GM23338 (cell line): ENCODE measurements around the gene SPART. TPM values are rescaled to one million over a fixed set of nuclear protein-coding genes. Genes with fewer than 3 reads are reported as not detected.

Experiments used
- ATAC-seq: fragments of 200-7000 bp; cut with Tn5 transposase; 3 replicates; pipeline ENCODE4 v1.9.1; 2020
- DNase-seq: peaks from one replicate; pipeline ENCODE4 v3.0.0-alpha.2; 2015; ENCODE audit warnings: low spot score
- H2AFZ ChIP-seq: fragments of 200-600 bp; sonication (generic); 2 replicates; pipeline ENCODE4 v1.8.0; 2016; ENCODE audit warnings: antibody characterized with exemption, mild to moderate bottlenecking, moderate library complexity
- H3F3A ChIP-seq: fragments of 200-600 bp; sonication (generic); replicated peaks from 2 replicates; pipeline ENCODE4 v1.8.0; 2017; ENCODE audit warnings: antibody characterized with exemption, mixed run types, low read depth
- H3K27ac ChIP-seq: fragments of 200-600 bp; sonication (generic); 2 replicates; pipeline ENCODE4 v1.6.1; 2016; ENCODE audit warnings: low read depth
- H3K27me3 ChIP-seq: fragments of 200-600 bp; sonication (generic); 2 replicates; pipeline ENCODE4 v1.8.0; 2016; ENCODE audit warnings: mild to moderate bottlenecking, mixed run types, moderate library complexity; ENCODE audit not compliant: insufficient read depth
- H3K36me3 ChIP-seq: fragments of 200-600 bp; sonication (generic); 2 replicates; pipeline ENCODE4 v1.8.0; 2016; ENCODE audit warnings: mild to moderate bottlenecking; ENCODE audit not compliant: insufficient read depth
- H3K4me1 ChIP-seq: fragments of 200-600 bp; sonication (generic); 2 replicates; pipeline ENCODE4 v1.8.0; 2016; ENCODE audit warnings: mild to moderate bottlenecking, moderate library complexity; ENCODE audit not compliant: insufficient read depth
- H3K4me2 ChIP-seq: fragments of 200-600 bp; sonication (generic); 2 replicates; pipeline ENCODE4 v1.7.1; 2017; ENCODE audit warnings: mixed run types
- H3K4me3 ChIP-seq: fragments of 200-600 bp; sonication (generic); 2 replicates; pipeline ENCODE4 v1.6.1; 2016; ENCODE audit warnings: mixed run types
- H3K79me2 ChIP-seq: fragments of 200-600 bp; sonication (generic); replicated peaks from 2 replicates; pipeline ENCODE4 v1.8.0; 2017; ENCODE audit warnings: mild to moderate bottlenecking; ENCODE audit not compliant: insufficient read depth
- H3K9me2 ChIP-seq: fragments of 200-600 bp; sonication (generic); 2 replicates; pipeline ENCODE4 v1.8.0; 2017; ENCODE audit not compliant: insufficient read depth
- H4K20me1 ChIP-seq: fragments of 200-600 bp; sonication (generic); replicated peaks from 2 replicates; pipeline ENCODE4 v1.8.0; 2017; ENCODE audit warnings: mild to moderate bottlenecking; ENCODE audit not compliant: insufficient read depth
- H3K27ac Mint-ChIP-seq: 2 replicates; pipeline ENCODE4 v1.8.0; 2020; ENCODE audit warnings: inconsistent platforms, mild to moderate bottlenecking, moderate library complexity, mixed read lengths
- H3K27me3 Mint-ChIP-seq: 3 replicates; pipeline ENCODE4 v1.8.0; 2022; ENCODE audit warnings: low read depth, mild to moderate bottlenecking, moderate library complexity, mixed read lengths, inconsistent platforms; ENCODE audit not compliant: insufficient read depth, poor library complexity
- H3K36me3 Mint-ChIP-seq: 3 replicates; pipeline ENCODE4 v1.8.0; 2021; ENCODE audit warnings: low read depth, mild to moderate bottlenecking, inconsistent platforms, moderate library complexity, mixed read lengths
- H3K4me1 Mint-ChIP-seq: 3 replicates; pipeline ENCODE4 v1.8.0; 2020; ENCODE audit warnings: mild to moderate bottlenecking, inconsistent platforms, mixed read lengths
- H3K4me3 Mint-ChIP-seq: 3 replicates; pipeline ENCODE4 v1.8.0; 2021; ENCODE audit warnings: moderate library complexity, mild to moderate bottlenecking, inconsistent platforms, mixed read lengths
- H3K9me3 Mint-ChIP-seq: 3 replicates; pipeline ENCODE4 v1.8.0; 2020; ENCODE audit warnings: moderate library complexity, mild to moderate bottlenecking, inconsistent platforms, mixed read lengths
- CREB1 ChIP-seq: fragments of 250-450 bp; sonication (Bioruptor Pico); IDR thresholded peaks from 2 replicates; pipeline ENCODE4 v1.5.0; 2020; ENCODE audit warnings: low read depth, mild to moderate bottlenecking, moderate library complexity
- CTCF ChIP-seq, 2 experiments: fragments of 200-600 bp in 1 of 2; sonication (generic) in 1 of 2; conservative IDR thresholded peaks; 2 replicates each; pipeline versions ENCODE4 v1.5.1 to v1.6.1; 2016 to 2017; ENCODE audit warnings: antibody characterized with exemption in 2 of 2, low read depth in 2 of 2, mild to moderate bottlenecking in 2 of 2, moderate library complexity in 1 of 2
- ETS1 ChIP-seq: IDR thresholded peaks from 2 replicates; pipeline ENCODE4 v1.6.1; 2016; ENCODE audit warnings: antibody characterized with exemption
- EZH2 ChIP-seq: fragments of 200-600 bp; sonication (generic); IDR thresholded peaks from one replicate; pipeline ENCODE4 v1.8.0; 2017; ENCODE audit warnings: antibody characterized with exemption, mild to moderate bottlenecking, low read depth; ENCODE audit not compliant: unreplicated experiment
- EZH2phosphoT487 ChIP-seq: fragments of 200-600 bp; sonication (generic); IDR thresholded peaks from one replicate; pipeline ENCODE4 v1.8.1; 2018; ENCODE audit warnings: antibody characterized with exemption; ENCODE audit not compliant: unreplicated experiment
- NANOG ChIP-seq: IDR thresholded peaks from 2 replicates; pipeline ENCODE4 v1.6.1; 2016; ENCODE audit warnings: antibody characterized with exemption, borderline replicate concordance
- STAT1 ChIP-seq: IDR thresholded peaks from one replicate; pipeline ENCODE4 v1.6.1; 2016; ENCODE audit warnings: antibody characterized with exemption; ENCODE audit not compliant: unreplicated experiment
- ZNF114 ChIP-seq: fragments of 250-450 bp; sonication (Bioruptor Pico); IDR thresholded peaks from 2 replicates; pipeline ENCODE4 v1.5.0; 2020; ENCODE audit warnings: mild to moderate bottlenecking, moderate library complexity
- ZNF462 ChIP-seq: fragments of 250-450 bp; sonication (Bioruptor Pico); IDR thresholded peaks from 2 replicates; pipeline ENCODE4 v1.5.0; 2020; ENCODE audit warnings: mild to moderate bottlenecking, moderate library complexity
- polyA plus RNA-seq: library from polyadenylated mRNA; unstranded; fragments of >200 nt; fragmentation: Nextera tagmentation; extraction: Ambion mirVana; gene quantifications from 2 replicates; pipeline ENCODE4 v1.2.1, GENCODE V29; 2016
- total RNA-seq: library from RNA; depleted of rRNA; stranded (reverse); fragments of >200 nt; shearing (Covaris generic); gene quantifications from 2 replicates; pipeline ENCODE4 v1.2.3, GENCODE V29; 2014

Gene SPART
- total and polyA plus RNA-seq, 2 experiments from 2014 or later, result 109 to 116 TPM

- DNase-seq (no peak), ATAC-seq (no peak)
- no peak overlapping the region for H3K4me2 ChIP-seq
- peaks cover 4% of the 10 kb centered on the region for H3K27me3 Mint-ChIP-seq
- H3K4me1 ChIP-seq, result peaks cover 12% of the 10 kb centered on the region
- H3F3A ChIP-seq, result no peaks in the 10 kb centered on the region
- no peak overlapping the region for H3K4me3 ChIP-seq
- peaks cover 2% of the 10 kb centered on the region; the same call in 2 of the 3 replicates for H3K36me3 Mint-ChIP-seq
- H3K27ac ChIP-seq, result no peak overlapping the region
- no peak overlapping the region for H3K4me3 Mint-ChIP-seq
- TF ChIP-seq NANOG, result no peak
- TF ChIP-seq EZH2phosphoT487, result no peak
- TF ChIP-seq ZNF114 (CRISPR knock-in tag), result no peak
- no peak for TF ChIP-seq EZH2
- no peak for TF ChIP-seq STAT1
- no peak for TF ChIP-seq ZNF462 (CRISPR knock-in tag)
- no peaks in the 10 kb centered on the region for H4K20me1 ChIP-seq
- no peaks in the 10 kb centered on the region; the same call in 1 of the 2 replicates for H3K9me2 ChIP-seq
- H3K79me2 ChIP-seq, result no peaks in the 10 kb centered on the region
- H3K27ac Mint-ChIP-seq, result no peak overlapping the region
- peaks cover under 1% of the 10 kb centered on the region; the same call in 1 of the 3 replicates for H3K4me1 Mint-ChIP-seq
- H3K9me3 Mint-ChIP-seq, result peaks cover 3% of the 10 kb centered on the region; the same call in 2 of the 3 replicates
- no peak overlapping the region for H2AFZ ChIP-seq
- H3K36me3 ChIP-seq, result no peaks in the 10 kb centered on the region; the same call in 1 of the 2 replicates
- no peaks in the 10 kb centered on the region for H3K27me3 ChIP-seq
These were observed 25.0 kb upstream of the SPART start for GRCh38 chr13:36371185-36371584.

- no peak for DNase-seq
- ATAC-seq, result no peak
- Mint-ChIP-seq H3K27ac (no peak overlapping the region), H3K9me3 (peaks cover 3% of the 10 kb centered on the region; the same call in 2 of the 3 replicates), H3K4me3 (no peak overlapping the region), H3K4me1 (no peaks in the 10 kb centered on the region), H3K36me3 (peaks cover 2% of the 10 kb centered on the region; the same call in 2 of the 3 replicates), H3K27me3 (peaks cover 4% of the 10 kb centered on the region)
- Histone ChIP-seq H3K4me2 (no peak overlapping the region), H3K79me2 (no peaks in the 10 kb centered on the region), H3K9me2 (no peaks in the 10 kb centered on the region; the same call in 1 of the 2 replicates), H3K4me3 (no peak overlapping the region), H3K4me1 (0 out of 2 replicates have a peak, but pooled peaks cover under 1% of the 10 kb centered on the region), H2AFZ (no peak overlapping the region), H4K20me1 (no peaks in the 10 kb centered on the region), H3K27ac (no peak overlapping the region), H3K36me3 (no peaks in the 10 kb centered on the region; the same call in 1 of the 2 replicates), H3F3A (no peaks in the 10 kb centered on the region), H3K27me3 (no peaks in the 10 kb centered on the region)
- no peak for TF ChIP-seq CREB1
- no peak for TF ChIP-seq STAT1
- TF ChIP-seq CTCF (conservative IDR thresholded peaks at IDR 0.05; ENCODE audit: low read depth in 2 of 2), result no peak
- no peak for TF ChIP-seq ZNF114 (CRISPR knock-in tag)
- TF ChIP-seq ETS1, result no peak
- TF ChIP-seq EZH2, result no peak
These were observed 23.9 kb upstream of the SPART start for GRCh38 chr13:36370108-36370429.
